SU-DHL-6 (cell line): ENCODE results near the gene CEACAM16.

Experiments used
- H2AFZ ChIP-seq: fragments of 200-600 bp; sonication (generic); 2 replicates; pipeline ENCODE4 v1.6.1; 2014; ENCODE audit warnings: low read depth, mild to moderate bottlenecking, moderate library complexity, mixed read lengths, antibody characterized with exemption, low read length; ENCODE audit not compliant: severe bottlenecking
- H3F3A ChIP-seq: fragments of 200-600 bp; shearing (Covaris generic); 2 replicates; pipeline ENCODE4 v1.6.0; 2016; ENCODE audit warnings: antibody characterized with exemption, mild to moderate bottlenecking; ENCODE audit not compliant: insufficient read depth
- H3K27ac ChIP-seq: fragments of 200-600 bp; sonication (generic); 2 replicates; pipeline ENCODE4 v1.5.1; 2016; ENCODE audit warnings: low read depth, mild to moderate bottlenecking, low read length, moderate library complexity, mixed read lengths
- H3K27me3 ChIP-seq: fragments of 200-600 bp; sonication (generic), shearing (Covaris generic); 2 replicates; pipeline ENCODE4 v1.6.0; 2014; ENCODE audit warnings: mild to moderate bottlenecking, low read length
- H3K36me3 ChIP-seq: fragments of 200-600 bp; sonication (generic); 2 replicates; pipeline ENCODE4 v1.6.1; 2014; ENCODE audit warnings: mild to moderate bottlenecking, low read length, mixed read lengths
- H3K4me2 ChIP-seq: fragments of 300-600, 200-600 bp; shearing (Covaris generic), sonication (generic); 2 replicates; pipeline ENCODE4 v1.6.0; 2014; ENCODE audit warnings: low read length, low read depth, mild to moderate bottlenecking; ENCODE audit not compliant: poor library complexity, severe bottlenecking
- H3K4me3 ChIP-seq: fragments of 200-600 bp; sonication (generic); 2 replicates; pipeline ENCODE4 v1.5.1; 2014; ENCODE audit warnings: antibody characterized with exemption, low read length, mild to moderate bottlenecking, mixed read lengths; ENCODE audit not compliant: insufficient read depth, poor library complexity, severe bottlenecking
- H3K79me2 ChIP-seq: fragments of 200-600 bp; sonication (generic); 2 replicates; pipeline ENCODE4 v1.6.1; 2014; ENCODE audit warnings: mild to moderate bottlenecking, low read length, moderate library complexity; ENCODE audit not compliant: insufficient read depth
- H3K9ac ChIP-seq: fragments of 200-600 bp; sonication (generic); 2 replicates; pipeline ENCODE4 v1.7.0; 2014; ENCODE audit warnings: mild to moderate bottlenecking, low read length
- H3K9me2 ChIP-seq: fragments of 200-600 bp; sonication (generic); replicated peaks from 2 replicates; pipeline ENCODE4 v1.6.1; 2014; ENCODE audit warnings: low read length; ENCODE audit not compliant: insufficient read depth
- H3K9me3 ChIP-seq: fragments of 200-600 bp; sonication (generic); 2 replicates; pipeline ENCODE4 v1.6.1; 2014; ENCODE audit warnings: low read length, mixed read lengths; ENCODE audit not compliant: insufficient read depth
- H4K20me1 ChIP-seq: fragments of 200-600 bp; sonication (generic); 2 replicates; pipeline ENCODE4 v1.6.1; 2014; ENCODE audit warnings: low read depth, mild to moderate bottlenecking, antibody characterized with exemption, low read length, moderate library complexity, mixed read lengths
- CTCF ChIP-seq: fragments of 200-600 bp; sonication (generic); IDR thresholded peaks from one replicate; pipeline ENCODE4 v1.5.1; 2017; ENCODE audit warnings: antibody characterized with exemption, mild to moderate bottlenecking, low read length, moderate library complexity; ENCODE audit not compliant: insufficient read depth, poor library complexity, severe bottlenecking
- EZH2phosphoT487 ChIP-seq: fragments of 200-600 bp; sonication (generic), shearing (Covaris generic); conservative IDR thresholded peaks from 2 replicates; pipeline ENCODE4 v1.6.1; 2018; ENCODE audit warnings: mild to moderate bottlenecking, antibody characterized with exemption, low read length, moderate library complexity, mixed read lengths

CEACAM16 gene

GRCh38 chr19:44710483-44710882 is 11.5 kb downstream of the CEACAM16 start:
- H3K27ac ChIP-seq: no peak overlapping the region
- H3K9me2 ChIP-seq: no peaks in the 10 kb centered on the region
- H3K4me3 ChIP-seq: no peak overlapping the region
- H3K9ac ChIP-seq: no peak overlapping the region
- TF ChIP-seq CTCF (no peak), EZH2phosphoT487 (no peak)
- H3F3A ChIP-seq: no peaks in the 10 kb centered on the region
- H3K4me2 ChIP-seq: no peak overlapping the region
- no peaks in the 10 kb centered on the region for H3K36me3 ChIP-seq
- H3K27me3 ChIP-seq: no peaks in the 10 kb centered on the region
- H3K79me2 ChIP-seq: no peaks in the 10 kb centered on the region
- H2AFZ ChIP-seq: no peak overlapping the region
- no peaks in the 10 kb centered on the region for H4K20me1 ChIP-seq
- H3K9me3 ChIP-seq: peaks cover 7% of the 10 kb centered on the region; the same call in 1 of the 2 replicates

- Histone ChIP-seq H3K9me2 (no peaks in the 10 kb centered on the region), H3K4me3 (no peak overlapping the region), H3K36me3 (no peaks in the 10 kb centered on the region), H3K4me2 (no peak overlapping the region), H3K27ac (no peak overlapping the region), H3K9me3 (peaks cover 7% of the 10 kb centered on the region; the same call in 1 of the 2 replicates), H3K27me3 (no peaks in the 10 kb centered on the region), H2AFZ (no peak overlapping the region), H3F3A (no peaks in the 10 kb centered on the region), H3K79me2 (no peaks in the 10 kb centered on the region), H3K9ac (no peak overlapping the region), H4K20me1 (no peaks in the 10 kb centered on the region)
- TF ChIP-seq EZH2phosphoT487: no peak
- TF ChIP-seq CTCF: no peak
Observed at GRCh38 chr19:44712864-44713515, 14.0 kb downstream of the CEACAM16 start.

GRCh38 chr19:44714597-44715169 is 15.7 kb downstream of the CEACAM16 start:
- H3K79me2 ChIP-seq: no peaks in the 10 kb centered on the region
- no peak overlapping the region for H2AFZ ChIP-seq
- no peaks in the 10 kb centered on the region for H3K27me3 ChIP-seq
- H3K4me3 ChIP-seq: no peak overlapping the region
- no peak overlapping the region for H3K9ac ChIP-seq
- no peaks in the 10 kb centered on the region for H4K20me1 ChIP-seq
- H3K9me3 ChIP-seq: peaks cover 7% of the 10 kb centered on the region; the same call in 1 of the 2 replicates
- H3F3A ChIP-seq: no peaks in the 10 kb centered on the region
- H3K9me2 ChIP-seq: no peaks in the 10 kb centered on the region
- no peaks in the 10 kb centered on the region for H3K36me3 ChIP-seq
- TF ChIP-seq EZH2phosphoT487: no peak
- TF ChIP-seq CTCF: no peak
- H3K27ac ChIP-seq: no peak overlapping the region
- no peak overlapping the region for H3K4me2 ChIP-seq
